ENCODE measurements around the gene WDR89.
"Not testable (repeated sequence)": the region's sequence is repeated elsewhere in the genome, so short reads cannot be mapped to it uniquely, and the experiment has no call there.

- TF ChIP-seq POLR2AphosphoS5, CTCF, POLR2A (IDR thresholded peaks at IDR 0.05): not testable (repeated sequence)
Observed at GRCh38 chr14:63583046-63583445, 58.6 kb downstream of the WDR89 start.

All from upper lobe of left lung (tissue), 4 donors.